Astrocyte of the cerebellum (primary cell): ENCODE results near the gene CCT3.
"Not testable (repeated sequence)": the region's sequence is repeated elsewhere in the genome, so short reads cannot be mapped to it uniquely, and the experiment has no call there.

Experiments used
- DNase-seq: peaks from one replicate; pipeline ENCODE4 v3.0.0-alpha.2; 2011; ENCODE audit warnings: low read depth
- H3K4me3 ChIP-seq: 2 replicates; pipeline ENCODE4 v1.5.1; 2011; ENCODE audit warnings: mild to moderate bottlenecking, low read depth, low read length, moderate library complexity
- CTCF ChIP-seq: IDR thresholded peaks from 2 replicates; pipeline ENCODE4 v1.5.1; 2012; ENCODE audit warnings: low read length, low read depth, moderate library complexity, mild to moderate bottlenecking; ENCODE audit errors: missing control alignments
- in situ Hi-C: cut with HindIII; loops from 2 replicates; pipeline ENCODE4 v1.10.0; 2017; ENCODE audit warnings: low sequenced_read_pairs

CCT3 gene

DNA sequence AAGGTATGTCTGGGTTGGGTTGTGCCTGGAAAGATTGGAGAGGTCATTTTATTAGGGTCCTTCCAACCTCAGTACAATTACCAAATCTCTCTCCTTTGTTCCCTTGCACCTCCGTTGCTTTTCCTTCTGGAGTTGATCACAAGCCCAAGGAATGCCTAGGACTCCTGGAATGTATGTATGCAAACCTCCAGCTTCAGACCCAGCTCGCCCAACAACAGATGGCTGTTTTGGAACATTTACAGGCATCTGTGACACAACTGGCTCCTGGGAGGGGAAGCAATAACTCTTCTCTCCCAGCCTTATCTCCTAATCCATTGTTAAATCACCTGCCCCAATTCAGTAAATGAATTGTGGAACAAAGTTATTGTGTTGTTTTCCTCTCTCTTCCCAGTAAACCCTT lies 8.5 kb upstream of the CCT3 start:
- H3K4me3 ChIP-seq: no peak overlapping the region
- in situ Hi-C loops: no loop called here
- no peak for TF ChIP-seq CTCF
- DNase-seq: no peak

GRCh38 chr1:156346035-156346434 lies 7.9 kb upstream of the CCT3 start:
- DNase-seq, in situ Hi-C loops, H3K4me3 ChIP-seq: not testable (repeated sequence)

DNA sequence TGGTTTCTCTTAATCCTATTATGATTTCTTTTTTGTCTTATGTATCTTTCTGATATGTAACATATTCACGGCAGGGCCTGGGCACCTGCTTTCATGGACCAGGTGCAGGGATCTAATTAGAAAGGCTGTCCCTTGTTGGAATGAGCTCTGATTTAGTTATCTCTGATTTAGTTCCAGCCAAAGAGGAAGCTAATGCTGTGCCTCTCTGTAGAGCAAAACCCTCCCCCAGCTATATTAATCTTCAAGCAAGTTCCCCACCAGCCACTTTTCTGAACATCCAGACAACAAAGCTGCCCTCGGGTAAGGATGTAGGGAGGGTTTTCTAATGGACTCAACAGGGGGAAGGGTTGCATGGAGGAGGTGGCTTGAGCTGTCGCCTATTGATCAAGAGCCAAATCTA lies 6.3 kb upstream of the CCT3 start:
- no peak for DNase-seq
- no peak for TF ChIP-seq CTCF
- no peak overlapping the region for H3K4me3 ChIP-seq
- in situ Hi-C loops: no loop called here

GRCh38 chr1:156342166-156342955 lies 4.3 kb upstream of the CCT3 start:
- no peak overlapping the region for H3K4me3 ChIP-seq
- in situ Hi-C loops: no loop called here
- TF ChIP-seq CTCF: no peak
- DNase-seq: no peak

- DNase-seq: no peak
- in situ Hi-C loops: no loop called here
- peak overlapping the region; percentile 96 for H3K4me3 ChIP-seq
- peak; percentile 9 for TF ChIP-seq CTCF
Observed at GRCh38 chr1:156337888-156338179, 258 bp downstream of the CCT3 start.

- no peak for TF ChIP-seq CTCF
Observed at GRCh38 chr1:156337052-156337887, 822 bp downstream of the CCT3 start.

DNA sequence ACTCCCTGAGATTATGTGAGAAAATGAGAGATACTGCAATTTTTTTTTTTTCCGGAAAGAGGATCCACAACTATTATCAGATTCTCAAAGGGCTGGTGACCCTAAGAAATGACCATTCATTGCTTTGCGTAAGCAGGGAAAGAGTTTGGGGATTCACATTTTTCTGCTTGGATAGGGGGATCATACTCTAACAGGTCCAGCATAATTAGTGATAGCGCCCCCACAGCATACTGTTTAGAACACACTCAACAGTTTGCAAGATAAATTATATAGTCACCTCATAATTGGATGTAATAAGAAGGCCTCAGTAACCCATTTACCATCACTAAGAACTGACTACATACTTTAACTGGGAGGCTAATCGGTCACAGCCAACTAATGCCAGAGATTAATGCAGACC lies 1.9 kb downstream of the CCT3 start:
- peak; percentile 22 for TF ChIP-seq CTCF
- peak overlapping the region; percentile 96 for H3K4me3 ChIP-seq

More at GRCh38 chr1:156337052-156337887, 822 bp downstream of the CCT3 start:
- DNase-seq: no peak
- peak overlapping the region; percentile 96 for H3K4me3 ChIP-seq
- in situ Hi-C loops: no loop called here

GRCh38 chr1:156323179-156323578 lies 14.9 kb downstream of the CCT3 start:
- in situ Hi-C loops, H3K4me3 ChIP-seq, DNase-seq: not testable (repeated sequence)

More for the DNA sequence above, 1.9 kb downstream of the CCT3 start:
- in situ Hi-C loops: no loop called here
- DNase-seq: no peak
